IPS-18c (cell line): Measurements from ENCODE around the gene PRDM15.
A peak's percentile ranks its signal among the peaks of the same experiment; 100 is the strongest.

Source experiments
- H3K4me3 ChIP-seq: 2 replicates; pipeline ENCODE4 v1.7.0; 2013; ENCODE audit warnings: low read depth, mild to moderate bottlenecking, low read length, moderate library complexity; ENCODE audit not compliant: insufficient read depth
- H3K9me3 ChIP-seq: one replicate; pipeline ENCODE4 v1.6.1; 2013; ENCODE audit warnings: mild to moderate bottlenecking, low read length, moderate library complexity; ENCODE audit not compliant: control insufficient read depth, insufficient read depth

The PRDM15 gene

GRCh38 chr21:41770901-41771624 lies 108.1 kb downstream of the PRDM15 start:
- H3K4me3 ChIP-seq = no peak overlapping the region
- H3K9me3 ChIP-seq = peaks cover 2% of the 10 kb centered on the region

GRCh38 chr21:41769933-41770332 lies 109.2 kb downstream of the PRDM15 start:
- Histone ChIP-seq H3K4me3 (no peak overlapping the region), H3K9me3 (peaks cover 2% of the 10 kb centered on the region)

- no peak overlapping the region for H3K4me3 ChIP-seq
Measured at GRCh38 chr21:41769521-41769920, 109.6 kb downstream of the PRDM15 start.

DNA sequence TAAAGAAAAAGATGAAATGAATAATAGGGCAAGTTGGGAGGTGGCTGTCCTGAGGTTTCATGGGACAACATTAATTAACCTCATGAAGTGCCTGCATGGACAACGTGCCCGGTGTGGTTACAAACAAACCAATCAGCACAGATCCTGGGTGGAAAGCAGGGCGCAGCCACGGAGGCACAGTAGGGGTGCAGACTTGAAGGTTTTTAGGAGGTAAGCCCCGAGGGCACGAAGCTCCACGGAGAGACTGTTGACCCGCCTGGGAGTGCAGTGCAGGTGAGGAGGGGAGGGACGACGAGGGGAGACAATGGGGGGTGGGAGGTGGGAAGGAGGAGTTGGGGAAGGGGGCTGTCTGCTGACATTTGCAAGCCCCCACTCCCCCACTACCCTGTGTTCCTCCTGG lies 110.0 kb downstream of the PRDM15 start:
- peak overlapping the region; percentile 41; the same call in 1 of the 2 replicates for H3K4me3 ChIP-seq

More at GRCh38 chr21:41769521-41769920, 109.6 kb downstream of the PRDM15 start:
- peaks cover 2% of the 10 kb centered on the region for H3K9me3 ChIP-seq

GRCh38 chr21:41768437-41769042 lies 110.6 kb downstream of the PRDM15 start:
- H3K4me3 ChIP-seq = peak overlapping the region; percentile 41; the same call in 1 of the 2 replicates
- H3K9me3 ChIP-seq = peaks cover 2% of the 10 kb centered on the region

More for the DNA sequence above, 110.0 kb downstream of the PRDM15 start:
- H3K9me3 ChIP-seq = peaks cover 2% of the 10 kb centered on the region

GRCh38 chr21:41767606-41768436 lies 111.3 kb downstream of the PRDM15 start:
- Histone ChIP-seq H3K4me3 (peak overlapping the region; percentile 41; the same call in 1 of the 2 replicates), H3K9me3 (peaks cover 2% of the 10 kb centered on the region)

DNA sequence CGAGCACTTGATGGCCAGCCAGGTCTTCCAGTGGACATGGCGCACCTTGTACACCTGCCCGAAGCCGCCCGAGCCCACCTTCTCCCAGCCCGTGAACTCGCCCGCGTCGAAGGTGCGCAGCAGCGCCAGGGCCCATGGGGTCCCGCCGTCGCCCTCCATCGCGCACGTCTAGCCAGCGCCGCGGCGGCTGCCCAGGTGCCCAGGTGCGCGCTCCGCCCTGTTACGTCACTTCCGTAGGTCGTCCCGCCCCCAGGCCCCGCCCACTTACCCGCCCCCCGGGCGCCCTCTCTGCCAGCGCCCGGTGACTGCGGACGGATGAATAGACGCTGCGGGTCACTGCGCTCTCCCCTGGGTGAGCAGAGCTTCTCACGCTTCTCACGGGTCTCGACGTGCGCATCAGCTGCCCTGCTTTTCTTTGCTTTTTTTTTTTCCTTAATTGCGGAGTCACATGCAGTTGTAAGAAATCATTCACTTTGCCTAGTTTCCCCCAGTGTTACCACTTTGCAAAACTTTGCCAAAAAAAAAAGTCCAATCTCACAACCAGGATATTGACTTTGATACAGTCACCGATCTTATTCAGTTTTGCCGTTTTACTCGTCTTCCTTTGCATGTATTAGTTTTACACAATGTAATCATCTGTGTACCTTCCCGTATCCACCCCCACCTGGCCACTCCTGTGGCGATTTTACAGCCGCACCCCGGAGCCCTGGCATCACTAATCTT lies 112.1 kb downstream of the PRDM15 start, which contains the start of gene RIPK4:
Gene RIPK4, minus strand, starts transcription at position 170 of the 723 bp plus-strand sequence. Its CDS starts 11 bp downstream, at position 159.
- peak within 1 kb of the TSS; percentile 66 for H3K4me3 ChIP-seq
- H3K9me3 ChIP-seq = peaks cover 2% of the 10 kb centered on the region

- Histone ChIP-seq H3K4me3 (peak overlapping the region; percentile 66), H3K9me3 (peaks cover 2% of the 10 kb centered on the region)
Measured at GRCh38 chr21:41765973-41766882, 112.9 kb downstream of the PRDM15 start.

- Histone ChIP-seq H3K4me3 (0 out of 2 replicates have a peak overlapping the region, but pooled peaks have one; percentile 4), H3K9me3 (peaks cover 2% of the 10 kb centered on the region)
Measured at GRCh38 chr21:41765420-41765821, 113.7 kb downstream of the PRDM15 start.

DNA sequence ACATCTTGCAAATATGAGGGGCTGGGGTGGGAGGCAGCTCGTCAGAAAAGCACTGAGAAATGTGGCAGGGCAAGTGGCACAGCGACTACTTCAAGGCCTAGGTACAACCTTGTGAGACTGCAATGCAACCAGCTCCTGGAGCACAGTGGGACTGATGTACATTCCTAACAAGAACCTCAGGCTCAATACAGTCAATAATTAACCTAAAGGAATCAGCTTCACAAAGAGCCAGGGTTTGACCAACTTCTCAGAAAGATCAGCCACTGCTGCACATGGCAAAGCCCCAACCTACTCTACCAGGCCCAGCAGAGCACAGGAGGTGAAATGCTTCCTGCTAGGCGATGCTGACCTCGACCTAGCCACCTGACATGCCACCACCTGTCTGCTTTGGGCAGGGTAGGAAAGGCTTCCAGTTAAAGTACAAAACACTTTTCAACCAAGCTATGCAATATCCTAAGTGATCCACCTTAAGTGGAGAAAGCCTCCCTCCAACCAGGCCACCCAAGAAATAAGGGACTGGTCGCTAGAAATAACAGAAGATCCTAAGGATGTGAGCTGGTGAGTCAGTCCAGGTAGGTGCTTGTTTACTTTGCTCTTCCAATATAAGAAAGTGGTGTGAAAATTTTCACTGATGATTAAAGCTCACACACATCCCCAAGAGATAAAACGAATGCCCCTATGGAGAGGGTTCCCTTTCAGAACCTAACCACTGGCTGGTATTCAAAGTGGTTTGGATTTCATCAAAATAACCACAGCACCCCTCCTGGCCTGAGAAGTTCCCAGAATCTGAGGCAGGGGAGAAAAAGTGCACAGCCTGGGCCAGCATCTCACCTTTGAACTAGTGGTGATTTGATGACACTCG lies 114.4 kb downstream of the PRDM15 start:
- Histone ChIP-seq H3K9me3 (peaks cover 2% of the 10 kb centered on the region), H3K4me3 (0 out of 2 replicates have a peak overlapping the region, but pooled peaks have one; percentile 4)

DNA sequence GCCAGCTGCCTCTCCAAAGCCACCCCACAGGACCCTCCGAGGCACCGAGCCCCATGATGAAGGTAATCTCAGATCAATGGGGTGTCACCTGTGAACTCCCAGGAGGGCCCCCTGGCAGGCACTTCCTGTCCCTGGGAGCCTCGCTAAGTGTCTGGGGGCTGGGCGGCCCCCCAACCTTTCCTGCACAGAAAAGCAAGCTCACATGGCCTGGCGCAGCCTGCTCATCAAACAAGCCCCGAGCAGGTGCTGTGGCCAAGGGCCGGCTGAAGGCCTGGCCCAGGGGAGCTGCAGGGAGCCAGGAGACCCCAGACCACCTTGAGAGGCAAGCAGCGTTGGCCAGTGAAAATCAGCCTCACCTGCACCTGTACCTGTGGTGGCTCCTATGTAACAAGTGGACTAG lies 115.1 kb downstream of the PRDM15 start:
- Histone ChIP-seq H3K4me3 (no peak overlapping the region; the same call in 1 of the 2 replicates), H3K9me3 (peaks cover 2% of the 10 kb centered on the region)

DNA sequence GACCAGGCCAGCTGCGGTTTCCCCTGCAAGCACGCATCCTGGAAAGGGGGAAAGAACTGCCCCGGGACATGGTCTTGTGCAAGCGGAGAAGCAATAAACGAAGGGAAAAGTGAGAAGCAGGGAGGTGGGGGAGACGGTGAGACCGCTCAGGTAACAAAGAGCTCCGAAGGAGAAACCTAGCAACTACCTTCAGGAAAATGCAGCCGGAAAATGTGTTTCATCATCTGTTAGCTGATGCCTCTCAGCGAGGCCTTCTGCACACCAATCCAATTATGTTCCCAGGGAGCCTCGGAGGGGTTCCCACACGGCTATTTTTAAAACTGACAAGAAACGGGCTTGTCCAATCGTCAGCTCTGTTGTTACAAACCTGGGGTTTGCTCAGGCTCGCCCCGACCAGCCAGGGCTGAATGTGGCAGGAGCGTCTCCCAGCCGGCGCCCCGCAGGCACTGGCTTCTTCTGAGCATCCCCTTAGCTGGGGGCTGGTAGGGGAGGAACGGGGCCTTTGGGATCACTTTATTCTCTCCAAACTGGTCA lies 115.7 kb downstream of the PRDM15 start:
- H3K4me3 ChIP-seq = peak overlapping the region; percentile 38

GRCh38 chr21:41762753-41763152 lies 116.4 kb downstream of the PRDM15 start:
- Histone ChIP-seq H3K4me3 (peak overlapping the region; percentile 42), H3K9me3 (peaks cover 1% of the 10 kb centered on the region)

More for the DNA sequence above, 115.7 kb downstream of the PRDM15 start:
- peaks cover 2% of the 10 kb centered on the region for H3K9me3 ChIP-seq

DNA sequence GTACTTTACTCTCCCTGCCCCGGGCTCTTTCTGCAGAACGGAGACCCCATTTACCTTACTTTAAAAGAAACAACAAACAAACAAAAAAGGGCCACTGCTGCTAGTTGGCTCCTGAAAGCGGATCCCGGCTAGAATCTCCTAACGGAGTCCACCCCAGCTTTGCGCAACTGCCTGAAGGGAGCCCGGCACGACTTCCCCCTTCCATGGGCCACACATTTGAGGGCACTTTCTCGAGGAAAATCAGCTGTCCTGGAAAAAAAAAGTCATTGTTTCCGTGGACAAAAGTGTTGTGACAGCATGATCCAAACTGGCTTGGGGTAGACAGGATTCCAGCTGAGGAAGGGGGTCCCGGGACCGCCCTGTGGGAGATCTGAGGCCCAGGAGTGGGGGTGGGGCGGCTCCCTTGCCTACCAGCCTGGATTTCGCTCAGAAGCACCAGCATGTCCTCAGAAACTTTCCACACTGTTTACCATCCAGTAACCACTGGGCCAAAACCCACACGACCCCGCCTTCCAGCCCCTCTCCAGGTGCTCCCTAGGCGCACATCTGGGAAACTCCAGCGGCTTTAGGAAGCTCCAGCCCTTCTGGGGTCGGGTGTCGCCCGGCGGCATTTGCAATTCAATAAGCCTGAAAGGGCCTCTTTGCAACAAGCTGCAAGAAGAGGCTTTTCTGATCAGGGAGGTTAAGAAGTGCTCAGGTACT lies 117.1 kb downstream of the PRDM15 start:
- peak overlapping the region; percentile 25; the same call in 1 of the 2 replicates for H3K4me3 ChIP-seq
- no peaks in the 10 kb centered on the region for H3K9me3 ChIP-seq
